Suppressor macrophage treated with lipopolysaccharide for 4 hours (primary cell): ENCODE data around the gene SGTA.
A peak's percentile ranks its signal among the peaks of the same experiment; 100 is the strongest.
"Not testable (repeated sequence)": the region's sequence is repeated elsewhere in the genome, so short reads cannot be mapped to it uniquely, and the experiment has no call there.

Experiments used
- DNase-seq: peaks from one replicate; pipeline ENCODE4 v3.0.0-alpha.2; 2020

Gene SGTA

DNA sequence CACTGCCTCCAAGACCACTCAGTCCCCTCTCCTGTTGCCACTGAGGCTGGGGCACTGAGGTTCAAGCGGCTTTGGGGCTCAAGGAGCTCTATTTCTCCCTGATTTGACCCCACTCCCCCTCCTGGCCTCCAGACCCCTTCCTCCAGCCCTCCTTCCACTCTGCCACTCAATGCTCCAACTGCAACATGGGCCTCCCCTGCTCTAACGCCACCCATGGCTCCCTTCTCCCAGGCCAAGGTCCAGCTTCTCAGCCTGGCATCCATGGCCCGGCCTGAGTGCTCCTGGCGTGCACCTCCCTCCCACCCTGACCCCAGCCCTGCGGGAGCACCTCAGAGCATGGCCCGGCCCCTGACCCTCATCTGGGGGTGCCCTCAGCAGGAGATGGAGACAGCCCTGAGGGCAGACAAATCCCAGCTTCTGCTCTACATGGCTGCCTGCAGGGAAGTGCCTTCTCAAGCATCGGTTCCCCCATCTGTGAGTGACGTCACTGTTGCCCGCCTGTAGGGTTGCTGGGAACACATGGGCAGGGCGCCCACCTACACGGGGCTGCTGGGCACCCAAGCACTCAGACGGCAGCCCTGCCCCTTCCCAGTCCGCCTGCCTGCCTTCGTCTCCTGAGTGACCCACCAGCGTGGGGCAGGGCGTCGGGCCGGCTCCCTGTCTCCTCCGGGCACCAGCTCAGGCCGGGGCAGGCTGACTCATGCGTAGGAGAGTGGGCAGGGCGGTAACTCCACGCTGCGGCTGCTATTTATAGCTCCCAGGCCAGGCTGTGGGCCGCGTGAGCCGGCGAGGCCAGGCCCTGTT is 60.3 kb downstream of the SGTA start:
- peak; percentile 65 for DNase-seq

DNA sequence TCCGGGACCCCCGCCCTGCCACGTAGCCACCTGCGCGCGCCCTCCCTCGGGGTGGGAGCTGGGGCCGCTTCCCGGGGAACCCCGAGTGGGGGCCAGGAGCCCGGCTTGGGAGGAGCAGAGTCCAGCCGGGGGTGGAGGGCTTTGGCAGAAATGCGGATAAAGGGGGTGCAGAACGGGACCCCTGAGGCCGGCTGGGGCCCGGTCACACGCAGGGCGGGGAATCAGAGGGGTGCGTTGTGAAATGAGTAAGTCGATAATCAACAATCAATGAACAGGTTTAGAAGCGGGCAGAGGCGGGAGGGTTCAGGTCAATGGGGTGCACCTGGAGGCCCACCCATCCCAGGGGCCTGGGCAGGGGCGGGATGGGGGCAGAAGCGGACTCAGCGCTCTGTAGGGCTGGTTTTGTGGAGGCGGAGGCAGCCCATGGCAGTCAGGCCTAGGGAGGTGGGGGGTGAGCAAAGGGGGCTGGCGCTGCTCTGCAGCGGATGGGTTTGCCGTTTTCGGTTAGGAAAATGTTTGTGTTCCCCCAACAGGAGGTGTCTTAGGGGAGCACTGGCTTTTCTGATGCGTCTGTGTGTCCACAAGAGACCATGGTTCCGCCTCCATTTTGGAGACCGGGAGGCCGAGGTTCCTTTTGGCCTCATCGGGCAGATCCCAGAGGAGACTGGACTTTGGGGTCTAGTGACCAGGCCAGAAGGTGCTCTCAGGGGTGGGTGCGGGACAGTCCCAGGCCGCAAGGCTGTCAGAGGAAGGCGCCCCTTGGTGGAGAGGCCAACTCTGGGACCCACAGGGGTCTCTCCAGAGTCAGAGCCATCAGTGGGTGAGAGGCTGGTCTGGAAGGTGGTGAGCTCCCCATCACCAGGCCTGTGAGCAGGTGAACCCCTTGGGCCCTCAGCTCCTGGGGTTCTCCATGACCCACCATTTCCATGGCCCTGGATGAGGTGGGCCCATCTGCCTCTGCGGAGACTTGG is 61.2 kb downstream of the SGTA start:
- no peak for DNase-seq

DNA sequence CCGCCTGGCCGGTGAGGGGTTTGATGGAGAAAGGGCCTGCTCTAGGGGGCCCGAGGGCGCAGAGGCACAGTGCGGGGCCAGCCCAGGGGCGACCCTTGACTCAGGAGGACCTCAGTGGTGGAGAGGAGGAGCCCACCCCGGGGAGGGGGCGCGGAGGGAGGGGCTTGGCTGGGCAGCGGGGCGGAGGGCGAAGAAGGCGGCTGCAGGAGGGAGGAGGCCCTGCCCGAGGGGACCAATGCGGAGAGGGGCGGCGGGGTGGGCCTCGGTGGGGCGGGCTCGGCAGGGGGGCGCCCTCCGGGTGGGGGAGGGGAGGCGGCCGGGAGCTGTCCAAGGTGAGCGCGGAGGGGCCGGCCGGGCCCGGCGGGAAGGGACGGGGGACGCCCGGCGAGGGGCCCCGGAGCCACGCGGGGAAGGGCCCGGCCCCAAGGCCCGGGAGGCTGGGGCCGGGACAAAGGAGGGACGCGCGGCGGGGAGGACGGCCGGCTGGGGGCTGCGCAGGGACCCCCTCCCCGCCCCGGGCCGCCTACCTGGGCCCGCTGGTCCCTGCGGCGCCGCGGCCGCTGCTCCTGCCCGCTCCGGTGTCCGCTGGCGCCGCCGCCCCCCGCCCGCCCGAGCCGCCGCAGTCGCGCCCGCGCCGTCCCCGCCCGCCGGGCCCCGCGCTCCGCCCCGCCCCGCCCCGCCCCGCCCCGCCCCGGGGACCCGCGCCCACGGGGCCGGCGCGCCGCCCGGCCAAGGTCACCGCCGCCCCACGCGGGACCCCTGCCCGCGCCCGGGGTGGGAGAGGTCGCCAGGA is 62.1 kb downstream of the SGTA start, which contains the start of gene DIRAS1:
Gene DIRAS1 (minus strand): TSS at position 596 of the 793 bp plus-strand sequence. CDS start 3,566 bp downstream, outside the sequence.
- DNase-seq = no peak

DNA sequence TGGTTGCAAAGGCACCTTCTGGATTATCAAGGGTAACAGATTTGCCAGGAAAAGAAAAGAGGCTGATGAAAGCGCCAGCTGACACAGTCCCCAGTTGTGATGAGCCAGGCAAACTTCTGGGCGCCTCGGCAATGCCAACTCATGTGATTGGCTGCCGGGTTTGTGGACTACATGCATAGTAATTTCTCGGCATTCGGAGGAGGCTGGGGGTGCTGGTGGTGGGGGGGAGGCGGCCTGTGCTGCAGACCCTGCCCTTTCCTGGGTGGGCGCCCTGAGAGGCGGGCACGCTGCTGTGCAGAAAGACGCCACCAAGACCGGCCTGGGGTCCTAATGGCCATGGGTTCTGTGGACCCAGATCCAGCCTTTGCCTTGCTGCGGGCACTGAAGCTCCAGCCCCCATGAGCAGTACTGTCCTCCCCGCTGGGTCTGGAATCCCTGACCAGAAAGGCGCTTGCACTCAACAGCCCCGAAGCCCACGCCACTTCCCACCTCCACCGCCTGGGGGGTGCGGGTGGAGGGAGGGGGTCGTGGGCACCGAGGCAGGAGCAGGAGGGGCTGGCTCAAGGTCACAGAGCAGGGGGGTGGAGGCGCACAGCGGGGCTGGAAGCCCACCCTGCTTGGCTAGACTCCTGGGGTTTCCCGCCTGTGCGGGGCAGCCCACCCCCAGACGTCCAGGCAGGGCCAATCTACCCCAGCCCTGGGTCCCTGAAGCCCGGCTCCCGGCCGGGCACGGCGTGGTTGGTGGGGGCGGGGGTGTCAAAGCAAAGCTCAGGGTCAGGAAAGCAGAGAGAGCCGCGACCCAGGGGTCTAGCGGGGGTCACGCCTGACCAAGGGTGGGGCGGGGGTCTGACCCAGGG is 62.9 kb downstream of the SGTA start:
- peak; percentile 41 for DNase-seq

DNA sequence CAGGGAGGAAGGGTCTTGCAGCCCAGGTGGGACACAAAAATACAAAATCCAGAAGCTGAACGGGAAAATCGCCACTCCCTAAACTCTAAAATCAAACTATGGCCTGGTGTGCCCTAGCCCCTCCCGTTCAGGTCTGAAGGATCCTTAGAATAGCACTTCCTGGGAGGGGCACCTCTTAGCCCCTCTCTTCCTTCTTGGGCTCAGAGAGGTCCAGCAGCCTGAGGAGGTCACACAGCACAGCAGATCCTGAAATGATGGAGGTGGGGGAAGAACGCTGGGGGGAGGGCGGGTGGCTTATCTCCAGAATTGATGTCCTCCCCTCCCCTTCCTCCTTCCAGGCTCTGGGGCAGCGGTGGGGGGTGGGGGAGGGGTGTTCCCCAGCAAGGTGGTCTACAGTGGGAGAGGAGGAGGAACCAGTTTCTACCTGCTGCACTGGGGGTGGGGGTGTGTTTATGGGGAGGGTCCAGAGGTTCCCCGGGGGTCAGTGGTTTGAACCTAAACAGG is 63.8 kb downstream of the SGTA start:
- no peak for DNase-seq

DNA sequence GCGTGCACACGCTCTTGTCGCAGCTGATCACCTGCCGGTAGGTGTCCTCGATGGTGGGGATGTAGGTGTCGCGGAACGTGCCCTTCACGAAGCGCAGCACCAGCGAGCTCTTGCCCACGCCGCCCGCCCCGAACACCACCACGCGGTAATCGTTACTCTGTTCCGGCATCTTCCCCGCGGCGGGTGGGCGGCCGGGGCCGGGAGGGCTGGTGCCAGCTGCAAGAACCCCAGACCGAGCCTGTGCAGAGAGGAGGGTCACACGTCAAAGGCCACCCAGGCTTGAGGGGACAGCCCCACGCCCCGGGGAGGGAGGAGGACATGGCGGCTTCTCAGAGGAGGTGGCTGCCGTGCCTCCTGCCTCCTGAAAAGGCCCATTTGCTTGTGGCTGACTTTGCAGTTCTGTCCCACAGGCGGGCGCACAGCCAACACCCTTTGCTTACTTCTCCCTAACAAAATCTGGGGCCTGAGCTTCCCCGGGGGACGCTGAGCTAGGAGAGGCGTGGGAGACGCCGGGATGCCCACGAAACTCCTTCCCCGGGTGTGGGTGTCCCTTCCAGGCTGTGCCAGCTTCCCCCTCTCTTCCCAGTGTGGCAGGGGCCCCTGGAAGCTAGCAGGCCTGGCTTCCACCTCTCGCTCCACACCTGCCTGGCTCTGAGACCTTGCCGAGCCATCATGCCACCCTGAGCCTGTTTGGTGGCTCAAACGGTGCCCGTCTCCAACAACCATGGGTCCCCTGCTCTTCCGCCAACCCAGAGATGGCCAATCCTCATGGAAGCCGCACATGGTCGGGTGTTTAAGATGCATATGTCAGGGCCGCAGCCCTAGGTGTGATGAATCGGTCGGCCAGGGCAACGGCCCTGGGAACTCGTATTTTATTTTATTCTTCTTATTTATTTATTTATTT is 65.2 kb downstream of the SGTA start:
- no peak for DNase-seq

DNA sequence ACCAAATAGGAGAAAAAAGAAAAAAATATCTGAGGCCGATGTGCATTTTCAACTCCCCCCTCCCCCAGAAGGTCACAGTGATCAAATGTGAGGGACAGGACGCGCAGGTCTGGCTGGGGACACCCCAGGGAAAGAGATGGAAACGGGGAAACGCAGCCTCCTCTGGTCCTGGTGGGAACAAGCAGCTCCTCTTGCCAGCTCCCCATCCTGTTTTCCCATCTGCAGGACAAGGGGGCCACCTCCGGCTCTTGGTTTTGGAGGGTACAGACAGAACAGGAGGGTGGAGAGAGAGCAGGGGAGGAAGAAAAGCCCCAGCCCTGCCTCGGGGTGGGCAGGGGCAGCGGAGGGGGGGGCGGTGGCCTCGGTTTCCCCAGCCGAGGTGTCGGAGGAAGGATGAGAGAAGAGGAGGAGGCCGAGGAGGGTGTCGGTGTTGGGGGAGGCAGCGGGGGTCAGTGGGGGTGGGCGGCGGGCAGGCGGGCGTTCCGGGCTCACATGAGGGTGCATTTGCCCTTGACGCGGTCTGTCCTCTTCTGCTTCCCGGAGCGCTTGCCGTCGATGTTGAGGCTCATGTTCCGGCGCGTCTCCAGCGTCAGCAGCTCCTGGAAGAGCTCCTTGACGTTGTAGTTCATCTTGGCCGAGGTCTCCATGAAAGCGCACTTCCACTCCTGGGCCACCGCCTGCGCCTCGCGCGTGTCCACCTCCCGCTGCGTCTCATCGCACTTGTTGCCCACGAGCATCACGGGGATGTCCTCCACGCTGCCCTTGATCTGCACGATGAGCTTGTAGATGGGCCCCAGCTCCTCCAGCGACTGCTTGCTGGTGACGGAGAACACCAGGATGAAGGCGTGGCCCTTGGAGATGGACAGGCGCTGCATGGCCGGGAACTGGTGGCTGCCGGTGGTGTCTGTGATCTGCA is 66.1 kb downstream of the SGTA start:
- DNase-seq = no peak

DNA sequence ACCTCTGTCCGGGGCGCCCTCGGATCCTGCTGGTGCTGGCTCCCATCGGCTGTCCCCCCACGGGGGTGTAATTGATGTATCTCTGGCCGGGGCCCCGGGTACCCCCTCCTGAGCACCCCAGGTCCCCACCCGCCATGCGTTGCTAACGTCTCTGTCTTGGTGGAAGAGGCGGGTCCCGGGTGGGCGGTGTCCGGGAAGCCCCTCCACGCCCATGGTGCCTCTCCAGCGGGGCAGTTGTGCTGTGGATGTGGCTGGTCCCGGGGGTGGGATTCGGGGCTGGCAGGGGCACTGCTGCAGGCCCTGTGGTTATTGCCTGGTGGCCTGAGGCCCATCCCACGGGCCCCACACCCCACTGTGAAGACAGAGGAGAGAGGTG is 66.8 kb downstream of the SGTA start:
- no peak for DNase-seq

DNA sequence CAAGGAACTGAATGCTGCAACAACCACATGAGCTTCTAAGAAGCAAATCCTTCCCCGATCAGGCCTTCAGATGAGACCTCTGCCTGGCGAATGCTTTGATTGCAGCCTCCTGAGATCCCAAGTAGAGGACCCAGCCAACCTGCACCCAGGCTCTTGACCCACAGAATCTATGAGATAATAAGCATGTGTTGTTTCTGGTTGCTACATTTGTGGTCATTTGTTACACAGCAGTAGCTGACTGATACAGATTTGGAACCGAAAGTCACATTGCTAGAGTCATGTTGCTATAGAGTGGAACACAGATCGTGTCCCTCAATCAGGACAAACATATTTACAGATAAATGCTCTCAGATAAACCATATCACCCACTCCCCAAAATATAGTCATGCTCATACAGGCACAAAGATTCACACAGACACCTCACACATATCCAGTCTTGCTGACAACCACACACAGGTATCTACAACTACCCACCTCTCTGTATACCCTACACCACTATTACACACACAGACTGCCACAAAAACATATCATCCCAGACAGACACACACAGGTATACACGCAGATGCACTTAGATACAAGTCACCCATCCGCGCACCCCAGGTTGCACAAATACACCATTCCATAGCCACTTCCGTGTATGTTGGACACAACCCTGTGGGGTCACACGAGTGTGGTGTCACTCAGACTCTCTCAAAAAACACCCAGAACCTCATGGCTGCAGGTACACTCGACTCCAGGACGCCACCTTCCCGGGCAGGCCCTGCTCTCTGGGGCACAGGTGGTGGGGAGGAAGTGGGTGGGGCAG is 67.4 kb downstream of the SGTA start:
- no peak for DNase-seq

DNA sequence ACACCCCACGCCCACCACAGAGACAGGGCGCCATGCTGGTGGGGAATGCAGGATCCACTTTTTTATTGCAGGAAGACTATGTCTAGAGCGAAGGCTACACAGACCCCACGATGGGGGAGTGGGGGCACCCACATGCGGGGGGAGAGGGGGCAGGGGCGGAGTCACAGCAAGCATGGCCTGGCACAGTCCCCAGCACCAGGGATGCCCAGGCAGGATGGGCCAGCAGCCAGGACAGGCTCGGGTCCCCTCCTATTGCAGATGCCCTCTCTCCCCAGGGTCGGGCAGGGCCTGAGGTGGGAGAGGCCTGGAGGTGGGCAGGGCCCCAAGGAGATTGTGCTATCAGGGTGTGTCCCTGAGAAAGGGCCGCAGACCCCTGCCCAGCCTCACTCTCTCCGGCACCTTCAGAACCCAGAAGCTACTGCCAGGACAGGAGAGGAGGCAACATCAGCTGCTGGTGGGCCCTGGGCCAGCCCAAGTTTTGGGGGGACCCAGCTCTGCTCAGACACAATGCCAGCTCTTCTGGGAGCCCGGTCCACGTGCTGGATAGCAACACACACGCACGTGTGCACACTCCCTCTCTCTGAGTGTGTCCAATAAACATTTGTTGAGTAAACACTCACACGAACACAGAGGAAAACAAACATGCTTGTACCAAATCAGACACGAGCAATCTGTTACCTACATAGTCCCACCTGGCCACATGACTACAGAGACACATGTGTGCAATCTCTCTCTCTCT is 68.4 kb downstream of the SGTA start:
- DNase-seq = no peak

DNA sequence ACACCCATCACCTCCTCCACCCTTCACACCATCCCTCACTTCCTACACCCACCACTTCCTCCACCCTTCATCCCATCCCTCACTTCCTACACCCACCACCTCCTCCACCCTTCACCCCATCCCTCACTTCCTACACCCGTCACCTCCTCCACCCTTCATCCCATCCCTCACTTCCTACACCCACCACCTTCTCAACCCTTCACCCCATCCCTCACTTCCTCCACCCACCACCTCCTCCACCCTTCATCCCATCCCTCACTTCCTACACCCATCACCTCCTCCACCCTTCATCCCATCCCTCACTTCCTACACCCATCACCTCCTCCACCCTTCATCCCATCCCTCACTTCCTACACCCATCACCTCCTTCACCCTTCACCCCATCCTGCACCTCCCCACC is 69.0 kb downstream of the SGTA start:
- not testable (repeated sequence) for DNase-seq

DNA sequence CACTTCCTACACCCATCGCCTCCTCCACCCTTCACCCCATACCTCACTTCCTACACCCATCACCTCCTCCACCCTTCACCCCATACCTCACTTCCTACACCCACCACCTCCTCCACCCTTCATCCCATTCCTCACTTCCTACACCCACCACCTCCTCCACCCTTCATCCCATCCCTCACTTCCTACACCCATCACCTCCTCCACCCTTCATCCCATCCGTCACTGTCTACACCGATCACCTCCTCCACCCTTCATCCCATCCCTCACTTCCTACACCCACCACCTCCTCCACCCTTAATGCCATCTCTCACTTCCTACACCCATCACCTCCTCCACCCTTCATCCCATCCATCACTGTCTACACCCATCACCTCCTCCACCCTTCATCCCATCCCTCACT is 69.9 kb downstream of the SGTA start:
- DNase-seq = not testable (repeated sequence)

DNA sequence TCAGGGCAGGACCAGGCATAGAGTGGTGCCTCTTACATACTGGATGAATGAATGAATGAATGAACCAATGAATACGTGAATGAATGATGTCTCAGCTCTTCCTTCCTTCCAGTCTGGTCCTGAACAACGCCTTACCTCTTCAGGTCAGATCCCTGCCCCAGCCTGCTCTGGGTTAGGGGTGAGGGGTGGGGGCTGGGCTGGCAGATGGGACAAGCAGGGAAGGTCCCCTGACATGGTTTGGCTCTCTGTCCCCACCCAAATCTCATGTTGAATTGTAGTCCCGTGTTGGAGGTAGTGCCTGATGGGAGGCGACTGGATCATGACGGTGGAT is 71.2 kb downstream of the SGTA start:
- DNase-seq = no peak

DNA sequence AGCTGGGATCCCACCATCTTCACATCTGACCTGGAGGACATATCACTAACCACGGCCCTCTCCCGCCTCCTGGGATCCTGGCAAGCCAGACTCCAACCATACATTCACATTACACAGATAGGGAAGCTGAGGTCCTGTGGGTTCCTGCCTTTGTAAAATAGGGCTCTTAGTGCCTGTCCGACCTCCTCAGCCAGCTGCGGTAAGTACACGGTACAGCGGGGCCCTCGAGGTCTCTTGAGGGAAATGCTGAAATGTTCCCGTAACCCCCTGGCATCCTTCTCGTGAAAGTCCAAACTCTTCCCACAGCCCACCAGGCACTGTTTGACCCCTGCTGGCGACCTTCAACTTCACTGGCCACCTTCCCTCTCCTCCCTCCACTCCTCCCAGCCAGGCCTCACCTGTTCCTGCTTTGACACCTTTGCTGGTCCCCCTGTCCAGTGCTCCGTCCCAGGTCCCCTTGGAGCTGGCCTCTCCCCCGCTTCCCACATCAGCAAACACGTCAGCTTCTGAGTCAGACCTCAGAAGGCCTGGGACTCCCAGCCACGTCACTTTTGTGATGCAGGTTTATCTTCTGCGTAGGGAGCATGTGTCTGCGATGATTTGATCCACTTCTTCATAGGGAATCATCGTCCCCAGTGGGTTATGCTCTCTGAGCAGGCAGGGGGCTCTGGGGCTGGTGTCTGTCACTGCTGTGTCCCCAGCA is 71.8 kb downstream of the SGTA start:
- peak; percentile 57 for DNase-seq

DNA sequence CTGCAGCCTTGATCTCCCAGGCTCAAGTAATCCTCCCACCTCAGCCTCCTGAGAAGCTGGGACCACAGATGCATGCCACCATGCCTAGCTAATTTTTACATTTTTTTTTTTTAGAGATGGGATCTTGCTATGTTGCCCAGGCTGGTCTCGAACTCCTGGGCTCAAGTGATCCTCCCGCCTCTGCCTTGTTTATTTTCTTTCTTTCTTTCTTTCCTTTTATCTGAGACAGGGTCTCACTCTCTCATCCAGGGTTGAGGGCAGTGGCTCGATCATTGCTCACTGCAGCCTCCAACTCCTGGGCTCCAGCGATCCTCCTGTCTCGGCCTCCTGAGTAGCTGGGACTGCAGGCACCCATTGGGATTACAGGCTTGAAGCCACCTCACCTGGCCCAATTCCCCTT is 76.8 kb downstream of the SGTA start:
- DNase-seq = no peak
